Endothelial cell of umbilical vein (primary cell): ENCODE results near the gene OSBP2. TPM values are rescaled to one million over a fixed set of nuclear protein-coding genes. Genes with fewer than 3 reads are reported as not detected.
A peak's percentile ranks its signal among the peaks of the same experiment; 100 is the strongest.

Experiments used
- BruUV-seq: library from RNA; stranded (reverse); fragments of 400-500 nt; replicated peaks from 2 replicates; lab custom pipeline; 2021; lab: Mats Ljungman, UMichigan
- CTCF ChIA-PET: fragments of 300-600, 350-600 bp; sonication (Branson Sonifier 250); formaldehyde crosslinking; loops from one replicate; lab custom pipeline; 2021; ENCODE audit warnings: antibody characterized with exemption, inconsistent platforms; lab: Charles Lee
- POLR2A ChIA-PET: fragments of 300-600, 350-600 bp; sonication (Branson Sonifier 250); formaldehyde crosslinking; loops from one replicate; lab custom pipeline; 2021; ENCODE audit warnings: antibody characterized with exemption, inconsistent platforms; lab: Charles Lee
- DNase-seq: peaks from one replicate; pipeline ENCODE4 v3.0.0-alpha.2; 2011; ENCODE audit warnings: low read depth, low spot score
- FAIRE-seq: peaks from 2 replicates; lab custom pipeline; 2011; peaks lifted over from hg19 to GRCh38; lab: Jason Lieb, UNC
- H2AFZ ChIP-seq: 2 replicates; pipeline ENCODE4 v1.6.0; 2012; ENCODE audit warnings: low read depth, low read length, control low read depth, inconsistent platforms
- H3K27ac ChIP-seq: 2 replicates; pipeline ENCODE4 v1.5.1; 2011; ENCODE audit warnings: low read depth, mild to moderate bottlenecking, control low read depth, low read length, moderate library complexity; ENCODE audit not compliant: insufficient read depth
- H3K27me3 ChIP-seq, 2 experiments: 2 replicates each; pipeline versions ENCODE4 v1.6.0 to v1.6.1; 2011; ENCODE audit warnings: low read length in 2 of 2, mixed read lengths in 1 of 2; ENCODE audit not compliant: control insufficient read depth in 2 of 2, insufficient read depth in 2 of 2
- H3K36me3 ChIP-seq, 2 experiments: 2 replicates in 1 of 2; 3 replicates in 1 of 2; pipeline ENCODE4 v1.5.1; 2011; ENCODE audit warnings: low read length in 2 of 2, mild to moderate bottlenecking in 1 of 2, moderate library complexity in 1 of 2; ENCODE audit not compliant: control insufficient read depth in 2 of 2, insufficient read depth in 2 of 2; ENCODE audit errors: extremely low read depth in 1 of 2
- H3K4me1 ChIP-seq: 3 replicates; pipeline ENCODE4 v1.5.1; 2011; ENCODE audit warnings: mild to moderate bottlenecking, low read length; ENCODE audit not compliant: control insufficient read depth, insufficient read depth; ENCODE audit errors: extremely low read depth
- H3K4me2 ChIP-seq: 2 replicates; pipeline ENCODE4 v1.6.1; 2011; ENCODE audit warnings: low read length, control low read depth, mixed read lengths; ENCODE audit not compliant: insufficient read depth
- H3K4me3 ChIP-seq, 3 experiments: fragments of 200-600 bp in 1 of 3; sonication (generic), shearing (Covaris generic) in 1 of 3; replicated peaks in 1 of 3; 2 replicates each; pipeline ENCODE4 v1.5.1; 2011 to 2016; ENCODE audit warnings: control low read depth in 3 of 3, low read length in 3 of 3, mild to moderate bottlenecking in 2 of 3, inconsistent platforms in 1 of 3, low read depth in 1 of 3, moderate library complexity in 1 of 3; ENCODE audit not compliant: insufficient read depth in 1 of 3
- H3K79me2 ChIP-seq: 2 replicates; pipeline ENCODE4 v1.6.0; 2012; ENCODE audit warnings: low read length, inconsistent platforms; ENCODE audit not compliant: control insufficient read depth, insufficient read depth
- H3K9ac ChIP-seq: replicated peaks from 2 replicates; pipeline ENCODE3; 2011; ENCODE audit warnings: low read length, control low read depth; ENCODE audit not compliant: insufficient read depth; ENCODE audit errors: extremely low read depth
- H3K9me1 ChIP-seq: replicated peaks from 3 replicates; pipeline ENCODE4 v1.6.0; 2011; ENCODE audit warnings: mild to moderate bottlenecking, low read length; ENCODE audit not compliant: control insufficient read depth, insufficient read depth; ENCODE audit errors: extremely low read depth
- H3K9me3 ChIP-seq: replicated peaks from 2 replicates; pipeline ENCODE4 v1.5.1; 2012; ENCODE audit warnings: low read length, inconsistent platforms; ENCODE audit not compliant: control insufficient read depth, insufficient read depth
- H4K20me1 ChIP-seq: replicated peaks from 2 replicates; pipeline ENCODE3; 2011; ENCODE audit warnings: mild to moderate bottlenecking, low read length; ENCODE audit not compliant: control insufficient read depth, insufficient read depth; ENCODE audit errors: extremely low read depth
- EZH2 ChIP-seq: IDR thresholded peaks from 2 replicates; pipeline ENCODE4 v1.6.1; 2012; ENCODE audit warnings: borderline replicate concordance, low read depth, mild to moderate bottlenecking, moderate library complexity, low read length, inconsistent platforms; ENCODE audit not compliant: severe bottlenecking
- FOS ChIP-seq: IDR thresholded peaks from 2 replicates; pipeline ENCODE4 v1.6.1; 2011; ENCODE audit warnings: mild to moderate bottlenecking, low read length, moderate library complexity, borderline replicate concordance; ENCODE audit not compliant: insufficient read depth
- GATA2 ChIP-seq: IDR thresholded peaks from 2 replicates; pipeline ENCODE4 v1.7.0; 2011; ENCODE audit warnings: low read depth, mild to moderate bottlenecking, moderate library complexity, mixed read lengths, low read length; ENCODE audit not compliant: insufficient read length, insufficient read depth
- JUN ChIP-seq: IDR thresholded peaks from 2 replicates; pipeline ENCODE4 v1.6.1; 2011; ENCODE audit warnings: borderline replicate concordance, low read depth; ENCODE audit not compliant: insufficient read length, insufficient read depth
- MAX ChIP-seq: IDR thresholded peaks from 2 replicates; pipeline ENCODE4 v1.6.1; 2011; ENCODE audit not compliant: insufficient read depth, insufficient read length
- MYC ChIP-seq: IDR thresholded peaks from one replicate; pipeline ENCODE4 v1.6.1; 2011; ENCODE audit warnings: mild to moderate bottlenecking, low read depth, low read length
- POLR2A ChIP-seq: IDR thresholded peaks from 2 replicates; pipeline ENCODE4 v1.6.1; 2012; ENCODE audit warnings: low read depth, mild to moderate bottlenecking, control low read depth, low read length
- POLR2AphosphoS5 ChIP-seq: IDR thresholded peaks from 2 replicates; pipeline ENCODE4 v1.6.1; 2012; ENCODE audit warnings: low read depth, mild to moderate bottlenecking, control low read depth, low read length, moderate library complexity; ENCODE audit not compliant: insufficient read depth
- dilution Hi-C: fragments of 300-500 bp; cut with MboI; formaldehyde crosslinking; loops from one replicate; pipeline ENCODE4 v1.15.0; 2019; ENCODE audit warnings: low sequenced_read_pairs; ENCODE audit not compliant: extremely low pct_ligation_motif_present
- intact Hi-C: fragments of 100-400 bp; cut with micrococcal nuclease; formaldehyde crosslinking; loops from one replicate; pipeline ENCODE4 v1.10.0; 2022
- polyA plus RNA-seq, 4 experiments: library from polyadenylated mRNA; depleted of rRNA in 3 of 4; stranded (reverse) in 3 of 4; unstranded in 1 of 4; fragments of >200 nt; gene quantifications; 2 replicates each; pipeline versions ENCODE4 v1.2.1 to v1.2.3, GENCODE V29; 2011 to 2012; ENCODE audit warnings: missing spikeins in 1 of 4
- total RNA-seq: library from RNA; stranded (reverse); gene quantifications from 2 replicates; pipeline ENCODE4 v1.2.3, GENCODE V29; 2021
- TF ChIP-seq, protein P1 (sequence below), 2 donors: IDR thresholded peaks; 1 replicate in 1 of 2; 2 replicates in 1 of 2; pipeline ENCODE4 v1.5.1; 2011; ENCODE audit warnings: low read length in 2 of 2, mild to moderate bottlenecking in 2 of 2, moderate library complexity in 2 of 2, control low read depth in 1 of 2, inconsistent platforms in 1 of 2, low read depth in 1 of 2; ENCODE audit not compliant: insufficient read depth in 1 of 2; ENCODE audit errors: extremely low read depth in 1 of 2

OSBP2 gene
- total and polyA plus RNA-seq, 2 donors (not counting 3 experiments of a cell fraction or from before 2014, with no cell fraction given), result 4.1 to 7.5 TPM

DNA sequence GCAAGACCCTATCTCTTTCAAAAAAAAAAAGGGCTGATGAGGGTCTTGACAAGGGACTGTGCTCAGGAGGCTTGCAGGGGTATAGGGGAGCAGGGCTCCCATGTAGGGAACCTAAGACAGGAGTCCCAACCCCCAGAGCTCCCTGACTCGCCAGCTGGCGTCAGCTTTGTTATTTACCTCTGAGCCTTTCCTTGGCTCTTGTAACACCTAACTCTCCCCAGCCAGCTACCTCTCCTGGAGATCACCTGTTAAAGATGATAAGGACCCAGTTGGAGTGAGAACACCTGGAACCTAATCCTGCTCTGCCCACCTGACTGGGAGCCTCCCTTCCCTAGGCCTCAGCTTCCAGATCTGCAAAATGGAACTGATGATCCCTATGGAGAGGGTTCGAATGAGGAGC lies 45.8 kb upstream of the OSBP2 start:
- no peak overlapping the region for H3K9ac ChIP-seq
- ChIA-PET POLR2A (interaction anchor here (0.6 kb wide), 1 partner anchor 10 kb away, joined by 7 read pairs; no protein-coding TSS in a partner anchor), CTCF (interaction anchor here (2.9 to 5.1 kb wide), 3 partner anchors 14 to 106 kb away, joined by 9 to 32 read pairs (median 24); partner anchors contain the start of genes DUSP18 and SLC35E4)
- H3K4me3 ChIP-seq, result no peak overlapping the region
- peaks cover 11% of the 10 kb centered on the region for H3K4me1 ChIP-seq
- BruUV-seq, result no TSS peak
- intact Hi-C loops, result loop anchor here (1.0 kb wide), 2 partner anchors 14 to 18 kb away; partner anchors contain the start of genes DUSP18 and SLC35E4
- DNase-seq, result no peak
- H3K9me3 ChIP-seq, result no peaks in the 10 kb centered on the region
- no peak for FAIRE-seq
- dilution Hi-C loops, result no loop called here
- no peaks in the 10 kb centered on the region for H4K20me1 ChIP-seq
- peaks cover 0 to 3% of the 10 kb centered on the region in 2 experiments for H3K36me3 ChIP-seq
- H3K9me1 ChIP-seq, result no peaks in the 10 kb centered on the region
- H3K27ac ChIP-seq, result peak overlapping the region; percentile 51
- no peak overlapping the region for H3K4me2 ChIP-seq
- TF ChIP-seq POLR2AphosphoS5, result no peak
- TF ChIP-seq FOS, result no peak
- TF ChIP-seq, protein P1, sequence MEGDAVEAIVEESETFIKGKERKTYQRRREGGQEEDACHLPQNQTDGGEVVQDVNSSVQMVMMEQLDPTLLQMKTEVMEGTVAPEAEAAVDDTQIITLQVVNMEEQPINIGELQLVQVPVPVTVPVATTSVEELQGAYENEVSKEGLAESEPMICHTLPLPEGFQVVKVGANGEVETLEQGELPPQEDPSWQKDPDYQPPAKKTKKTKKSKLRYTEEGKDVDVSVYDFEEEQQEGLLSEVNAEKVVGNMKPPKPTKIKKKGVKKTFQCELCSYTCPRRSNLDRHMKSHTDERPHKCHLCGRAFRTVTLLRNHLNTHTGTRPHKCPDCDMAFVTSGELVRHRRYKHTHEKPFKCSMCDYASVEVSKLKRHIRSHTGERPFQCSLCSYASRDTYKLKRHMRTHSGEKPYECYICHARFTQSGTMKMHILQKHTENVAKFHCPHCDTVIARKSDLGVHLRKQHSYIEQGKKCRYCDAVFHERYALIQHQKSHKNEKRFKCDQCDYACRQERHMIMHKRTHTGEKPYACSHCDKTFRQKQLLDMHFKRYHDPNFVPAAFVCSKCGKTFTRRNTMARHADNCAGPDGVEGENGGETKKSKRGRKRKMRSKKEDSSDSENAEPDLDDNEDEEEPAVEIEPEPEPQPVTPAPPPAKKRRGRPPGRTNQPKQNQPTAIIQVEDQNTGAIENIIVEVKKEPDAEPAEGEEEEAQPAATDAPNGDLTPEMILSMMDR (IDR thresholded peaks at IDR 0.05; ENCODE audit: extremely low read depth in 1 of 2, insufficient read depth in 1 of 2, low read depth in 1 of 2, low read length in 2 of 2), result no peak
- no peak for TF ChIP-seq MYC
- no peak for TF ChIP-seq GATA2
- TF ChIP-seq EZH2, result no peak
- no peak for TF ChIP-seq JUN
- no peak for TF ChIP-seq MAX
- no peak for TF ChIP-seq POLR2A
- H2AFZ ChIP-seq, result no peak overlapping the region
- H3K79me2 ChIP-seq, result peaks cover 9% of the 10 kb centered on the region
- no peaks in the 10 kb centered on the region for H3K27me3 ChIP-seq
